RPMI8226 (cell line): ENCODE measurements around the gene TTLL3.

Source experiments
- DNase-seq: peaks from one replicate; pipeline ENCODE4 v3.0.0-alpha.2; 2015

TTLL3 gene

DNA sequence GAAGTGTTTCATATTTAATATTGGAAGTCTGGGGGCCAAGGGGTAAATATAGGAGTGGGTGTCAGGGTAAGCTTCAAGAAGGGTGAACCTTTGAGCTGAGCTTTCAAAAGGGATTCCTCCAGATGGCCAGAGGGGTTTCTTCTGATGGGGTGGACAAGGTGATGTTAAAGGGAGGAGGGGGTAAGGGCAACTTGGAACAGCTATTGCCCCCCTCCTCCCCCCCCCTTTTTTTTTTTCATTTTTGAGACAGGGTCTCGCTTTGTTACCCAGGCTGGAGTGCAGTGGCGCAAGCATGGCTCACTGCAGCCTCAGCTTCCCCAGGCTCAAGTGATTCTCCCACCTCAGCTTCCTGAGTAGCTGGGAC is 2.1 kb upstream of the TTLL3 start:
- no peak for DNase-seq

DNA sequence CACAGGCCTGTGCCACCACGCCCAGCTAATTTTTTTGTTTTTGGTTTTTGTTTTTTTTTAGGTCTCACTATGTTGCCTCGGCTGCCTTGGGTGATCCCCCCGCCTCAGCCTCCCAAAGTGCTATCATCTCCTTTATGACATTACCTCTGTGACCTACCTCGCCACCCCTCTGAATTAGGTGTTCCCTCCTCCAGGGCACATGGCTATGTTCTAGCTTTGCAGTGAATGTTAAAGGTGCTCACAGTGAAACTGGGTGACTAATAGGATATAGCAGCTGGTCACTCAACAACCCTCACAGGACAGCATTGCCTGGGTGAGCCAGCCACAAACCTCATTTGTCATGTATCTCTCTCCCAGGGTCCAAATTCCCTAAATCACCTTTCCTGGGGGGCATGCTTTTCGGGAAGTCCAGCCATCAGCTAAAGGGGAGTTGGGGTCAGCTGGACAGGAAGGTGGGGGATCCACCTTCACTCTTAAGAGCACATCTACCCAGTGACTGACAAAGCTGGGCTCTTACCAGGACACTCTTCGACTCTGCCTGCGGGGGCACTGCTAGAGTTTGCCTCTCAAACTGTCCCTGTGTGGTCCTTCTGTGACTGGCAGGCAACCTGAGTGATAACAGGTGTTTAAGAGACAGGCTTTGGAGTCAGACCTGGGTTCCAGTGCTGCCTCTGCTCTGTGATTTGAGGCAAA is 1.6 kb upstream of the TTLL3 start:
- peak; percentile 64 for DNase-seq

DNA sequence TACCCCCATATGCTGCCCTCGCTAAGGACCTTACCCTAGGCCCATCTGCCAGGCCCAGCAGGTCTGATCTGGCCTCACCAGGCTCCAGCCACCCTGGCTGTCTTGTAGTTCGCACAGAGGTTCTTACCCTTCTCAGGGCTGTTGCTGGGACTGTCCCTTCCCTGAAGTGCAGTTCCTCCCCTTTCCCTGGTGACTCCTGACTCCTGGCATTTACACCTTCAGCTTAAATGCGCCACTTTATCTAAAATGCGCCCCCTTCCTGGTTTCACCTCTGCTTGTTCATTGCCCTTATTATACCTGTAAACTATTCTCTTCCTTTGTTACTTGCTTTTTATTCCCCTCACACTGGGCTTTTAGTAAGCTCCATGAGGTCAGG is 835 bp upstream of the TTLL3 start:
- no peak for DNase-seq

DNA sequence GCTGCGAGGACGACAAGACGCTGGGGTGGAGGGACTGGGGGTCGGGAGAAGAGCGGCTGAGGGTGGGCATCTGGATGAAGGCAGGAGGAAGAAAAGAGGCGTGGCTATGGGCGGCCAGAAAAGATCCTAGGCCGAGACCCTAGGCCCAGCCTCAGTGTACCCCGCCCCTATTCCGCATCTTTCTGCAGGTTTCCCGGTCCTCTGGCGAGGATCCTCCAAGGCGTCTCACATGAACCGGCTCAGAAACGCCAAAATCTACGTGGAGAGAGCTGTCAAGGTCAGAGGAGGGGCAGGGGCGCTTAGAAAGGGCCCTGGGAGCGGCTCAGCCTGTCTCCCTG is 340 bp downstream of the TTLL3 start:
- DNase-seq = no peak

DNA sequence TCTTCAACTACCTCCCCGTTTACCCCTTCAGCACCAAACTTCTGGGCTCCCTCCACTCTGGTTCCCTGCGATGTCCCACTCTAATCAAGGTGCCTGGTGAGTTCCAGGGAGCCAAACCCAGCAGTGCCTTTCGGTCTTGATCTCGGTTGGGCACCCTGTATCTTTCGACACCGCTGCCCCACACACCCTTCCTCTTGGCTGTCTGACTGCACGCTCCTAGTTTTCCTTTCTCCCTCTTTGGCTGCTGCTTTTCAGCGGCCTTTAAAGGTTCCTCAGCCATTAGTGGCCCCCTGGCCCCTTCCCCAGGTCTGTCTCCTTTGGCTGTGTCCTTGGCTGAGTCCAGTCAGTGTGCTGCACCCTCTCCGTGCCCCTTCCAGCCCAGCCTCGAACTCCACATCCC is 784 bp downstream of the TTLL3 start:
- no peak for DNase-seq

DNA sequence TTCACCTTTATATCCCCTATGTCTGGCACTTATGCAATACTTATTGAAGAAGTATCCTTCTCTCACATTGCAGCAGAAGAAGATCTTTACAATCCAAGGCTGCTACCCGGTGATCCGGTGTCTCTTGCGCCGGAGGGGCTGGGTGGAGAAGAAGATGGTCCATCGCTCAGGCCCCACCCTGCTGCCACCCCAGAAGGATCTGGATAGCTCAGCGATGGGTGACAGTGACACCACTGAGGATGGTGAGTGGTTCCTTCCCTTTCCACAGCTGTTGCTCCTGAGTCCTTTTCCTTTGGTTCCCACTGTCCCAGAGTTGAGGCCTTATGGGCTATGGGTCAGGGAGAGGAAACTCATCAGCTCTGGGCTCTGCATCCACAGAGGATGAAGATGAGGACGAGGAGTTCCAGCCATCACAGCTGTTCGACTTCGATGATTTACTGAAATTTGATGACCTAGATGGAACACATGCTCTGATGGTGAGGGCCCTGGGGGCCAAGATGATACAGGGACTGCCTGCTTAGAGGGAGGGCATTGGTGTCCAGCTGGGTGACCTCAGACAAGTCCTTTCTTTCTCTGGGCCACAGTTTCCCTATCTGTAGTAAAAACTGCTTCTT is 2.9 kb downstream of the TTLL3 start:
- no peak for DNase-seq

DNA sequence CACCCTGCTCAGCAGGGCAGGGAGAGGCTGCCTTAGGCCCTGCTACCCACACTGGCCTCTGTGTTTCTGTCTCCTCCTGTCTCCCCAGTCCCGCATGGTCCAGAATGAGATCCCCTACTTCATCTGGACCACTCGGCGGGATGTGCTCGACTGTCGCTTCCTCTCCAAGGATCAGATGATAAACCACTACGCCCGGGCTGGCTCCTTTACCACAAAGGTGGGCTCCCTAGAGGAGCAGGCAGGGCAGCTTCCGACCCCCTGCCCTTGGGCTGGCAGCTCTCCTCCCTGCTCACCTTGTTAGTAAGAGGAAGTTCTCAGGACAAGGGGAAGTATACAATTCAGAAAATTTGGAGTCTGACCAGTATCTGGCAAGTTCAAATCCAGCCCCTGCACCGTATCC is 5.9 kb downstream of the TTLL3 start:
- no peak for DNase-seq

DNA sequence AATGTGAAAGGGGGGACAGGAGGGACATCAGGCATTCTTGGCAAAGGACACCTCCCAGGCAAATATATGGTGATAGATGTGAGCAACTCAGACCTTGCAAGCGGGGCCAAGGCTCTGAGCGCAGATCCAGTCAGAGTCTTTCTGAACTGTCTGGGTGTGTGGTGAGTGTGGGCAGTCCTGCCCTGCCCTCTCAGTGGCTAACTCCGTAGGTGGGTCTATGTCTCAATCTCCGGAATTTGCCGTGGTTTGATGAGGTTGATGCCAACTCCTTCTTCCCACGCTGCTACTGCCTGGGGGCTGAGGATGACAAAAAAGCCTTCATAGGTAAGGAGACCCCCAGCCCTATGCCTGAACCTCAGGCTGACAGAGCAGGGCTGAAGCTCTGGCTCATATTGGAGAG is 7.4 kb downstream of the TTLL3 start:
- DNase-seq = no peak

DNA sequence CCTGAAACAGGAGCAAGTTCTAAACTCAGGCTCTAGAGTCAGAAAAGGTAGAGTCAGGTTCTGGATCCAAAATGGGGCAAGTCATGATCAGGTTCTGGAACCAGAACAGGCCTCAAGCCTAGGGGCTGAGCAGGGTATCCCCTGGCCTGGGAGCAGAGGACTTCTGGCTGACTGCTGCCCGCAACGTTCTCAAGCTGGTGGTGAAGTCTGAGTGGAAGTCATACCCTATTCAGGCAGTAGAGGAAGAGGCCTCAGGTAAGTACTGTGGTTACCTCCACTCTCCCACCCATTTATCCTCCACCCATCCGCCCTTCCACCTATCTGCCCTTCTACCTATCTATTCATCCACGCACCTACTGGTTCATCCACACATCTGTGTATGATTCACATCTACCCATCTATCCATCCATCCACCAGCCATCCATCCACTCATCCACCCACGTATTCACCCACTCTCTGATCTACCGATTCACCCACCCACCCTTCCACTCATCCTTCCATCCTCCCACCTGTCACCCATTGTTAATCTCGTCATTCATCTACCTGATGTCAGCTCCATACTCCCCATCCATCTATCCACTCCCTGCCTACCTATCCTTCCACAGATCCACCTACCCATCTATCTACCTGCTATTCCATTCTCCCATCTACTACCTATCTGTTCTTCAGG is 8.7 kb downstream of the TTLL3 start:
- no peak for DNase-seq

DNA sequence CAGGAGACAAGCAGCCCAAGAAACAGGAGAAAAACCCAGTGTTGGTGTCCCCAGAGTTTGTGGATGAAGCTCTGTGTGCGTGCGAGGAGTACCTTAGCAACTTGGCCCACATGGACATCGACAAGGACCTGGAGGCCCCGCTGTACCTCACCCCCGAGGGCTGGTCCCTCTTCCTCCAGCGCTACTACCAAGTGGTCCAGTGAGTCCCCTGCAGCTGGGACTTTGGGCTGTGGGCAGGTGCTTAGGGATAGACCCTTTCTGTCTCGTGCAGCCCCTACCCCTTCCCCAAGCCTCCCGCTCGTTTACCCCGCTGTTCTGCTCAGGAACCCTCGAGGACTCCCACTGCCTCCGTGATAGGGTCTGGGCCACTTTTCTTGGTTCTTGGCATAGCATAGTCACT is 10.5 kb downstream of the TTLL3 start:
- no peak for DNase-seq

DNA sequence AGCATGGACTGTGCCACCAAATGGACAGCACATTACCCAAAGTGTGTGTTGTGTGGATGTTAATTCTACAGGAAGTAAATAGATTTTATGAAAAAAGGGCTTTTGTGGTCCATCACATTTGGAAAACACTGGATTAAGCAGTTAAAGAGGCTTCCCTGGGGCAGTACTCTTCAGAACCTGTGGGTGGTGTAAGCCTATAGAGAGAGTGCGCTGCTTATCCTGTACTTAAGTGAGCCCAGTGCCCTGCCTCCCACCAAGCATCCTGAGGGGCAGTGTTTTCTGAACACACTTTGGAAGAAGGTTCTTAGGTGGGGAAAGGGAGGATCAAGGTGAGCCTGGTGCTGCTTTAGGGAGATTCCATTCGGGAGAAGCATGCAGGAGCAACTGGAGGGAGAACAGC is 10.9 kb downstream of the TTLL3 start:
- peak; percentile 22 for DNase-seq

DNA sequence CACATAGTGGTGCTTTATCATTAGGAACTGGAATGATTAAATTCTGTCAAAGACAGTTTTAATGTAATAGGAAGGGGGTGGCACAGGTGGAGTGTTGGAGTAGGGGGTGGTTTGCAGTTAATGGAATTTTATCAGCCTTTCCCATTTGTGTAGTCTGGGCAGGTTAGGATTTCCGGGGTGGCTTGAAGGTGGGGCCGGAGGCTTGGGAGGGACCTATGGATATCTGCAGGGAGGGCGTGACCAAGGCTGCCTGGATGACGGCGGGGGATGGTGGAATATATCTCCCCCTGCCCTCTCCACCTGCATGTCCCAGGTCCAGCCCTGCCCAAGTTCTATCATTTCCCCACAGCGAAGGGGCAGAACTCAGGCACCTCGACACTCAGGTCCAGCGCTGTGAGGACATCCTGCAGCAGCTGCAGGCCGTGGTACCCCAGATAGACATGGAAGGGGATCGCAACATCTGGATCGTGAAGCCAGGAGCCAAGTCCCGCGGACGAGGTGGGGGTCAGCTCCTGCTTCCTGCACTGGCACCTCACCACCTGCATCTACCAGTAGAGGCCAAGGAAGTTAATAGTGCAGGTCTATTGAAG is 15.5 kb downstream of the TTLL3 start:
- DNase-seq = no peak

DNA sequence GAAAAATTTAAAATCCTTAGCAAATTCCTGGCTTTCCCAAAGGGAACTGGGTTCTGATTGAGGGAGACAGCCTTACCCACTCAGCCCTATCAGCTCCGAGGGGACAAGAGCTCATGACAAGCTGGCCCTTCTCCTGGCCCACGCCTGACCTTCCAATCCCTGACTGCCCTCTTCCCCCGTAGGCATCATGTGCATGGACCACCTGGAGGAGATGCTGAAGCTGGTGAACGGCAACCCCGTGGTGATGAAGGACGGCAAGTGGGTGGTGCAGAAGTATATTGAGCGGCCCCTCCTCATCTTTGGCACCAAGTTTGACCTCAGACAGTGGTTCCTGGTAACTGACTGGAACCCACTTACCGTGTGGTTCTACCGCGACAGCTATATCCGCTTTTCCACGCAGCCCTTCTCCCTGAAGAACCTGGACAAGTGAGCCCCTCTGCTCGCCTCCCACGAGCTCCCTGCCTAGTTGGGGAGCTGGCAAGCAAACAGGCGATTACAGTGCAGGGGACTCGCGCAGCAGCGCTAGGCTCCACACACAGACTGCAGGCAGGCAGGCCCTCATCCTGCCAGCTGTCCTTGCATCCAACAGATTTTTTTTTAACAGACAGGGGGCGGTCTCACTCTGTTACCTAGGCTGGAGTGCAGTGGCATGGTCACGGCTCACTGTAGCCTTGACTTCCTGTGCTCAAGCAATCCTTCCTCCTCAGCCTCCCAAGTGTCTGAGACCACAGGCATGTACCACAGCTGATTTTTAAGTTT is 16.9 kb downstream of the TTLL3 start:
- DNase-seq = peak; percentile 61

DNA sequence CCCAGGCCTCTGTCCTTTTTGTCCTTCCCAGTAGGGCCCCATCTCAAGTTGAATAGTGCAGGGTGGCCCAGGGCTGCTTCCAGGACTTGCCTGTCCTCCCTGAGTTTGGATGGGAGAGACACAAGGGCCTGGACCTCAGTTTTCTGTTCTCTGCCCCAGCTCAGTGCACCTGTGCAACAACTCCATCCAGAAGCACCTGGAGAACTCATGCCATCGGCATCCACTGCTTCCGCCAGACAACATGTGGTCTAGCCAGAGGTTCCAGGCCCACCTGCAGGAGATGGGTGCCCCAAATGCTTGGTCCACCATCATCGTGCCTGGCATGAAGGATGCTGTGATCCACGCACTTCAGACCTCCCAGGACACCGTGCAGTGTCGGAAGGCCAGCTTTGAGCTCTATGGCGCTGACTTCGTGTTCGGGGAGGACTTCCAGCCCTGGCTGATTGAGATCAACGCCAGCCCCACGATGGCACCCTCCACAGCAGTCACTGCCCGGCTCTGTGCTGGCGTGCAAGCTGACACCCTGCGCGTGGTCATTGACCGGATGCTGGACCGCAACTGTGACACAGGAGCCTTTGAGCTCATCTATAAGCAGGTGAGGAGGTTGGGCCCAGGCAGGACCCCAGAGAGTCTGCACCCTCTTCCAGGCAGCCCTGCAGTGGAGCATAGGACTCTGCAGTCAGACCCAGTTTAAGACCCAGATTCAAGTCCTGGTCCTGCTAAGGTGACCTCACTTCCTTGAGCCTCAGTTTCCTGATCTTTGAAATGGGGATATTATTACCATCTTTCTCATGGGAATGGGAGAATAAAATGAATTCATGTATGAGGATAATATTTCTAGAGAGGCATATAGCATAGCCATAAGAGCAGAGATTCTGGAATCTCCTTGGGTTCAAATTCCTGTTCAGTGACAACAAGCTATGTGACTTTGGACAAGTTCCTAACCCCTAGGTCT is 19.0 kb downstream of the TTLL3 start:
- DNase-seq = no peak

DNA sequence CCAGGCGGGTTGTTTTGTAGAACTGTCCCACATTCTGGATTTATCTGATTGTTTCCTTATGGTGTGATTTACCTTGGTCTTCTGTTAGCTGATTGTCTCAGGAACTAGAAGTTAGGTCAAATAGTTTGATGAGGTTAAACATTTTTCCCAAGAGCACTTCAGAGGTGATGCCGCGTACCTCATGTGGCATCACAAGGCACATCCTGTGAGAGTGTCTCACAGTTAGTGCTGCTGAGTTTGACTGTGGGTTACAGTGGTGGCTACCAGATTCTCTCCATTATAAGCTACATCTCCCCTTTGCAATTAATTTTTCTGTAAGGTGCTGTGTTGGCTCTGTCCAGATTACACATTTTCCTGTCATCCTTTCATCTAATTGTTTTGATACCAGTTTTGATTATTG is 21.2 kb downstream of the TTLL3 start:
- DNase-seq = no peak

DNA sequence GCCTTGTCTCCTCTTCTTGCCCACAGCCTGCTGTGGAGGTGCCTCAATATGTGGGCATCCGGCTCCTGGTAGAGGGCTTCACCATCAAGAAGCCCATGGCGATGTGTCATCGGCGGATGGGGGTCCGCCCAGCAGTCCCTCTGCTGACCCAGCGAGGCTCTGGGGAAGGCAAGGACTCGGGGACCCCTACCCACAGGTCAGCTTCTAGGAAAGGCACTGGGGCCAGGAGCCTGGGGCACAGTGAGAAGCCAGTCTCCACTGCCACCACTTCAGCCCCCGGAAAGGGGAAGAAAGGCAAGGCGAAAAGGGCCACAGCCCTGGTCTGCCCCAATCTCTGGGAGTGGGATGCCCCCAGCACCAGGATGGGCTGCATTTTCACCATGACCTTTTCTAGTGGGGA is 23.0 kb downstream of the TTLL3 start:
- DNase-seq = no peak

DNA sequence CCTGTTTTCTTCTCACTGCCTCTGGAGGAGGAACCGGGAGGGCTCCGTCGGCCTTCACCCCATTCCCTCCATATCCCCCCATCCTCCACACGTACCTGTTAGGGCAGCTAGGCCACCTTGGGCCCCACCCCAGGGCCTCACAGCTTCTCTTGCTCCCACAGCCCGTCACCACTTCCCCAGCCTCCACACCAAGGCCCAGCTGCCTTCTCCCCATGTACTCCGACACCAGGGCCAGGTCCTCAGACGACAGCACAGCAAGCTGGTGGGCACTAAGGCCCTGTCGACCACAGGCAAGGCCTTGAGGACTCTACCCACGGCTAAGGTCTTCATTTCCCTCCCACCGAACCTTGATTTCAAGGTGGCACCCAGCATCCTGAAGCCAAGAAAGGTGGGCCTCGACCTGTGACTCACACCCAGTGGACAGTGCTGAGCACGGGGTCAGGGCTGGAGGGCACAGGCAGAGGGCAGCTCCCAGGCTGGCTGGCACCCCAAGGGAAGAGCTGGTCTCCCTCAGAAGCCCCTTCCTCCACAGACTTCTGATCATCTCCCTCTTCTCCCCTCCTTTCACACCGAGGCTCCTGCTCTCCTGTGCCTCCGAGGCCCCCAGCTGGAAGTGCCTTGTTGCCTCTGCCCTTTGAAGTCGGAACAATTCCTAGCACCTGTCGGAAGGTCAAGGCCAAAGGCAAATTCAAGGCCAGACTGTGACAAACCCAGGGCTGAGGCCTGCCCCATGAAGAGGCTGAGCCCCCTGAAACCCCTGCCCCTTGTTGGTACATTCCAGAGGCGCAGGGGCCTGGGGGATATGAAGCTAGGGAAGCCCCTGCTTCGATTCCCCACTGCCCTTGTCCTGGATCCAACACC is 24.7 kb downstream of the TTLL3 start:
- no peak for DNase-seq

DNA sequence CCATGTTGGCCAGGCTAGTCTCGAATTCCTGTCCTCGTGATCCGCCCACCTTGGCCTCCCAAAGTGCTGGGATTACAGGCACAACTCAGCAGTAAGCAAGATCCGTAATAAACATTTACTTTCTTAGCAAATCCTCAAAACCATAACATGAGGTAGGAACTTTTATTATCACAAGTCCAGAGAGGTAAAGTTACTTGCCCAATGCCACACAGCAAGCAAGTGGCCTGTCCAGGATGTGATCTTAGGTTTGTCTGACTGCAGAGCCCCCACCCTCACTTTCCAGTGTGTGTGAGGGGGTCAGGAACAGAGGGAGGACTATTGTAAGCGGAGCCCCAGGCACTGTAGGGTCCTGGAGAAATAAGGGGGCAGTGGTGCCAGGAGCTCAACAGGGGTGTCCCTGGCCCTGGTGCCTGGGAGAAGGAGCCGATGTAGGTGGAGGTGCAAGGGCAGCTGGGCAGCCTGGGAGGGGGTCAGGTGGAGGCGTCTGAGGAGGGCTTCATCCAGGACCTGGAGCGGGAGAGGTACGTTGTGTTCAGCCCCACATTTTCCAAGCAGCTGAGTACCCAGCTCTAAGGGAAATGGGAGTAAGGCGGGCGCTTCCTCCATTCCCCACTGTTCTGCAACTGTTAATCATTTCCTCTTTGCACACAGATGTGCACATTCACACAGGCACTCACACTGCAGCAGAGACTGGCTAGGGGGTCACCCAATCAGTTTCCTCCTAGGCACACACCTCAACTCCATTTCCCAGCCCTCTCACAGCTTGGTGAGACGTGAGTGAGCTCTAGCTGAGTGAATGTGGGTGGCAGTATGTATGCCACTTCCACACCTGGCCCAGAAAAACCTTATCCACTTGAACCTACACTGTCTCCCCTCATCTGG is 27.9 kb downstream of the TTLL3 start:
- no peak for DNase-seq

DNA sequence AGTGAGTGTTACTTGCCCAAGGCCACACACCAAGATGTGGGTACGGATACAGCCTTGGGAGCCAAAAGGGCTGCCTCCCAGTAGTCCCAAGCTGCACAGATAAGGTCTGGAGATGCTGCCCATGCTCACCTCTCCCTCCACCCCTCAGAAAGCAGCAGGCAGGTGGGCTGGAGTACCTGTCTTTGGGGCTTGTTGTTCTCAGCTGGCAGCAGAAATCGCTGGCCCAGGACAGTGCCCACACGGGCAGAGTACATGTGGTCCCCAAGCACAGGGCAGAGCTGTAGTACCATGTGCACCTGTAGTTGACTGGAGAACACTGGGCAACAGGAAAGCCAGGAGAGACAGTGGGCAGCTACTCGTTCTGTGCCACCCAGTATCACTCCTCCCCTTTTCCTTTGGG is 28.8 kb downstream of the TTLL3 start:
- DNase-seq = no peak

DNA sequence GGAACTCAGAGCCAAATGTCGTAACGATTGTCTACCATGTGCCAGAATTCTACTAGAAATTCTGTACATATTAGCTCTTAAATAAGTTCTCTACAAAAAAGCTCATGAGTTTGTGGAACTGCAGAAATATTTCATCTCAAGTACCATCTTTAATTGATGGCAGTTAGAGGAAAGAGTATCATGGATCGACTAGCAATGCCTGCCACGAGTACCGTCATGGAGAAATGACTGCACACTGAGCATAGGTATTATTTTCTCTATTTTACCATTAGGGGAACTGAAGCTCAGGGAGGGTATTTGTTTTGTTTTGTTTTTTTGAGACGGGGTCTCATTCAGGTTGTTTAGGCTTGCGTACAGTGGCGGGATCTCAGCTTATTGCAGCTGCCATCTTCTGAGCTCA is 31.0 kb downstream of the TTLL3 start:
- no peak for DNase-seq
